Stimulated activated CD4-positive, alpha-beta T cell treated with anti-CD3 and anti-CD28 coated beads, Interleukin-1b, Interleukin-23, amount 100 ng/mL, for 24 hours (primary cell): ENCODE results near the gene GAA.
A peak's percentile ranks its signal among the peaks of the same experiment; 100 is the strongest.
"Not testable (repeated sequence)": the region's sequence is repeated elsewhere in the genome, so short reads cannot be mapped to it uniquely, and the experiment has no call there.

Experiments
- DNase-seq, 4 experiments: peaks; one replicate each; pipeline ENCODE4 v3.0.0-alpha.2; 2020; ENCODE audit warnings: low read depth in 4 of 4, low spot score in 1 of 4

GAA gene

DNA sequence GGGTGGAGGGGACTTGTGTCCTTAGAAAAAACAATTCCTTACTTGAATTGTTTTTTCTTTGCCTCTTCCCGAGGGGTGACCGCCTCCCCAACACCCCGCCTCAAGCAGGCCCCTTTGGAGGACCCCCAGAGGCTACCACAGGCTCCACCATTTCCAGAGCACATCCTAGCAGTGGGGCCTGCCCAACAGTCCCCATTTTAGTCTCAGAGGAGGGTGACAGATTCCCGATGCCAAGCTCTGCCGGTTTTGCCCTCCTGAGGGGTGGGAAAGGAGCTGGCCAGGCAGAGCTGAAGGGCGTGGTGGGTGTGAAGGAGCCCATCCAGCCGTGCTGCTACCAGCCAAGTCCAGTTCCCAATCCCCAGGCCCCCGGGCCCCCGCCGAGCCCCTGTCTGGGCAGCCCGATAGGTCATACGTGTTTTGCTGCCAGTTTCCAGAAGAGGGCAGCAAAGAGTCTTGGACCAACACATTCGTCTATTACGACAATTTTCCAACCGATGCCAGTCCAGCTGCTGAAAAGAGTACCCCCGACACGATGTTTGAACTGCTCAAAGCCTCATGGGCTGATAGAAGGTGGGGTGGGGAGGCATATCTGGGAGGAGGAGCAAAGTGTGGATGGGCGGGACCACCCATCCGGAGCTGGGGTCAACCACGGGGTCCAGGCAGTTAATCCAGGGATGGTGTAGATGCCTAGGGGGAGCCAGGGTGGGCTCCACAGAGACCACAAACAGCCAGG is 18.8 kb upstream of the GAA start:
- peak in 2 of 4 experiments; percentile 25 to 48 for DNase-seq

DNA sequence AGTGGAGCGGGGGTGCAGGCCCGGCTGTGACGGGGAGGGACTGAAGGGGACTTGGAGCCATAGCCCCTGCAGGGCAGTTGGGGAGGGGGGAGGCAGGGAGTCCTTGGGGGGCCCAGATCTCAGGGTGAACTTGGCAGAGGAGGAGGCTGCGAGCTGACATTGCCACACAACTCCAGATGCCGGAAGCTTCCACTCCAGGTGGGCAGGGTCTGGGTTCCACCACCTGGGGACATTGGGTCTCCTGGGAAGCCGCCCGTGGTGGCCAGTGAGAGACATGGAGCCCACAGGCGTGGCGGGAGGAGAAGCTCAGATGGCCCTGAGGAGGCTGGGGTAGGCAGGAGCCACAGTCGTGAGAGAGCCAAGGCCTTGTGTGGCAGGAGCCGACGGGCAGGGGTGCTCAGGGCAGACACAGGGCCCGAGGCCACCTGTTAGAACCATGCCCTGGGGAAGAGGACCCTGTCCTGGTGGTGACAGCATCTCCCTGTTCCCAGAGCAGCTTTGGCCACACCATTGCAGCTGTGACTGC is 18.2 kb upstream of the GAA start:
- no peak for DNase-seq

DNA sequence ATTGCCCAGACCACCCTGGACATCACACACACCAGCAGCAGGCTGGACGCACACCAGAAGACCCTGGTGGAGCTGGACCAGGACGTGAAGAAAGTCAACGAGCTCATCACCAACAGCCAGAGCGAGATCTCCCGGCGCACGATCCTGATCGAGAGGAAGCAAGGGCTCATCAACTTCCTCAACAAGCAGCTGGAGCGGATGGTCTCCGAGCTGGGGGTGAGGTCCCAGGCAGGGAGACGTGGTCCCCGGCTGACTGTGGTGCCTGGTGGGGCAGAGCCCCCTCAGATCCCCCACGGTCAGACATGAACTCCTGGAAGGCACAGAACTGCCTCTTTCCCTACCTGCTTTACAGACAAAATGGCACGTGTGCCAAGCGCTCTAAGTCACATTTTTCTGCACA is 16.6 kb upstream of the GAA start:
- no peak for DNase-seq

DNA sequence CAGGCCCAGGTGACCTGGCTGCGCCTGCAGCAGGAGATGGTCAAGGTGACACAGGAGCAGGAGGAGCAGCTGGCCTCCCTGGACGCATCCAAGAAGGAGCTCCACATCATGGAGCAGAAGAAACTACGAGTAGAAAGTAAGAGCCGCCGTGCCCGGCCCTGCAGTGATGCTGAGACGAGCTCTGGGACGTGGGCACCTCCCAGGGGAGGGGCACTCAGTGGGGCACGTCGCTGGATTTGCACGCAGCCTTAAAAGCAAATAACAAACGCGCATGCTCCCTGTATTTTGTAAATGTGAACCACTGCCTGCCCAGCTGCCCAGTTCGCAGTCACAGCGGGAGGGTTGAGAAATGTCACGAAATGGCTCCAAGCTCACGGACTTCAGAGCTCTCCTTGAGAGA is 15.3 kb upstream of the GAA start:
- no peak for DNase-seq

DNA sequence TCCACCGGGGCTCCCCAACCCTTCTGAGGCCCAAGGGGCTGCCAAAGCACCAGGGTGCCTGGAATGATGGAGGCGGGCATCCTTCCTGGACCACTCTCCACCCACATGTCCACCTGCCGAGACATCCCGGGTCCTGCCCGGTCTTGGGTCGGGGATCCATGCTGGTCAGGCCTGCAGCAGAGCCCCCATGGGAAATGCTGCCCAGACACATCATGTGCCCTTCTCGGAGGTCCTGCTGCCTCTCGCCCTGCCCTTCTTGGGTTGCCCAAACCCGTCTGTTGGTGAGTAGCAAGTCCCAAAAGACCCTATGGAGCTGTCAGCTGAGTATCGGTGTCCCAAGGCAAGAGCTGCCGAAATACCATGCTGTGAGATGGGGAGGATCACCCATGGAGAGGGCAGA is 14.8 kb upstream of the GAA start:
- no peak for DNase-seq

DNA sequence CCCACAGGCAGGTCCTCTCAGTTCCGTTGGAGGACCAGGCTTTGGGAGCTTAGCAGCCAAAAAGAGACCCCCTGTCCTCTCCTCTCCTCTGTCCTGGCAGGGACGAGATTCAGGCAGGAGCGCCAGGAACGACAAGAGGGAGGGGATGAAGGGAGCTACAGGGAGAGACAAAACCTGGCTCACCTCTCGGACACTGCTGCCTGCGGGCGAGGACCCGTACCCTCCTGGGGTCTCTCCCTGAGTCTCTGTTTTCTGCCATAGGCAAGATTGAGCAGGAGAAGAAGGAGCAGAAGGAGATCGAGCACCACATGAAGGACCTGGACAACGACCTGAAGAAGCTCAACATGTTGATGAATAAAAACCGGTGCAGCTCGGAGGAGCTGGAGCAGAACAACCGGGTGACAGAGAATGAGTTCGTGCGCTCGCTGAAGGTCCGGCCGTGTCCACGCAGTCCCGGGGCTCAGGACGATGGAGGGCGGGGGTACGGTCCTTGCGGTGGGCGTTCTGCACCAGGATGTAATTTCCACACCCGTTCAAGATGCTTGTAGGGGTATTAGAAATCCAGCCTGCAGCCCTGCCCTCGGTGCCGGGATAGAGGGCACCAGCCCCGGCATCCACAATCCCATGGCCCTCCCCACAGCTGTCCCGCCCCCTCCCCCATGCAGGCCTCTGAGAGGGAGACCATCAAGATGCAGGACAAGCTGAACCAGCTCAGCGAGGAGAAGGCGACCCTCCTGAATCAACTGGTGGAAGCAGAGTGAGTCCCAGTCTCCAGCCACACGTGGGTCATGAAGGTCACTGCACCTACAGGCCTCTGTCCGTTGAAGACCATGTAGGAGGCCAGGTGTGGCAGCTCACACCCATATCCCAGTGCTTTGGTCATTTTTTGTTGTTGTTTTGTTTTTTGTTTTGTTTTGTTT is 13.8 kb upstream of the GAA start:
- no peak for DNase-seq

DNA sequence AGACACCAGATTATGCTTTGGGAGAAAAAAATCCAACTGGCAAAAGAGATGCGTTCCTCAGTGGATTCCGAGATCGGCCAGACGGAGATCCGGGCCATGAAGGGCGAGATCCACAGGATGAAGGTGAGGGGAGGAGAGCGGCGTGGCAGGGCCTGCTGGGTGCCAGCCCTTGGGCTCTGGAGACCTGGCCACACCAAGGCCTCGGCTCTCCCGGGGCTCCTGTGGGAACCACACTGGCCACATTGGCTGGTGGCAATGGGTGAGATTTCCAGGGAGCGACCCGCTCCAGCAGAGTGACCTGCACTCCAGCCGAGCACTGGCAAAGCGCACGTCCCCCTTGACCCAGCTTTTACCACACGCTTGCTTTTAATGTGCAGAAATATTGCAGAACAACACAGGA is 11.6 kb upstream of the GAA start:
- DNase-seq, result no peak

DNA sequence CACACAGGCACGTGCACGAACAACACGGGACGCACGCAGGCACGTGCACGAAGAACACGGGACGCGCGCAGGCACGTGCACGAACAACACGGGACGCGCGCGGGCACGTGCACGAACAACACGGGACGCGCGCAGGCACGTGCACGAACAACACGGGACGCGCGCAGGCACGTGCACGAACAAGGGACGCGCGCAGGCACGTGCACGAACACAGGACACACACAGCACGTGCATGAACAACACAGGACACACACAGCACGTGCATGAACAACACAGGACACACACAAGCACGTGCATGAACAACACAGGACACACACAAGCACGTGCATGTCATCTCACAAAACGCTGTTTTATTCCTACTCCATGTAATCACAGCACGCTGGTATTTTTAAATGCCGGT is 11.2 kb upstream of the GAA start:
- DNase-seq, result not testable (repeated sequence)

DNA sequence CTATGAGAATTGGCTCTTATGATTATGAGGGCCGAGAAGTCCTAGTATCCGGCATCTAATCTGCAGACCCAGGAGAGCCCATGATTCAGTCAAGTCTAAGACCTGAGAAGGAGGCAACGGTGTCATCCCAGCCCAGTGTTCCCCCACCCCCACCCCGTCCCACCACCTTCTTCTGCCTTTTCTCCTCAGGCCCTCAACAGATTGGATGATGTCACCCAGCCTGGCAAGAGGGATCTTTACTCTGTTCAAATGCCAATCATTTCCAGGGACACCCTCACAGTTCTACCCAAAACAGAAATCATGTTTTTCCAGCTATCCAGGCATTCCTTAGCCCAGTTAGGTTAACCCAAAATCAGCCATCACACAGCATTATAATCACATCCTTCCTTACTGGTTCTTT is 10.0 kb upstream of the GAA start:
- no peak for DNase-seq

DNA sequence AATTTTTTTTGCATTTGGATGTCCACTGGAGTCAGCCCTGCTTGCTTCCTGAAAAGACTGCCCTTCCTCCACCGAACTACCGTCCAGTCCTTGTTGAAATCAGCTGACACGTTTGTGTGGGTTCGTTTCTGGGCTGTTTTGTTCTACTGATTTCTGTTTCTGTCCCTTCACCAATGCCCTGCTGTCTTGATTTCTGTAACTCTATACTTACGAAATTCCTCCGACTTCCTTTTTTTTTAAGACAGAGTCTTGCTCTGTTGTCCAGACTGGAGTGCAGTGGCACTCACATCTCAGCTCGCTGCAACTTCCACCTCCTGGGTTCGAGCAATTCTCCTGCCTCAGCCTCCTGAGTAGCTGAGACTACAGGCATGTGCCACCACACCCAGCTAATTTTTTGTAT is 8.4 kb upstream of the GAA start:
- no peak for DNase-seq

DNA sequence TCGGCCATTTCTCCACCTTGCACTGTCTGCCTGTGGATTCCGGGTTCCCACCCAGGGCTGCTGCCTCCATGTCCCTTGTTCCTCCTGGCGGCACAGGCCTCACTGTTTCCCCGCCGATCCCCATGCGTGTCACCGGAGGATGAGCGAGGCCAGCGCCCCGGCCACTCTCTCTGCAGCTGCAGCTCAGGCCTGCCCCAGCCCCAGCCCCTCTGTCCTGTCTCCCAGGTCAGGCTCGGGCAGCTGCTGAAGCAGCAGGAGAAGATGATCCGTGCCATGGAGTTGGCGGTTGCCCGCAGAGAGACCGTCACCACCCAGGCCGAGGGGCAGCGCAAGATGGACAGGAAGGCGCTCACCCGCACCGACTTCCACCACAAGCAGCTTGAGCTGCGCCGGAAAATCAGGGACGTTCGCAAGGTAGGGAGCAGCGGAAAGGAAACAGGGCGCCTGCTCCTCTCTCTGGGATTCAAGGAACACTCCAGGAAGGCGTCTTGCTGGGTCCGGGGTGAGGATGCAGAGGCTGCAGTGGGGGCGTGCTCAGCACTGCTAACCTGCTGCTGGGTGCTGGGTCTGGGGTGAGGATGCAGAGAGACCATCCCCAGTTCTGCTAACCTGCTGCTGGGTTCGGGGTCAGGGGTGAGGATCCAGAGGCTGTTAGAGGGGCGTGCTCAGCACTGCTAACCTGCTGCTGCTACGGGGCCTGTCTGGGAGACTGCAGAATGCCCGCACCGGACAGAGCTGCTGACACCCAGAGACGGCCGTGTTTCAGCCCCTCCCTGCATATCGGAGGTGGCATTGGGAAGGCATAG is 6.1 kb upstream of the GAA start:
- no peak for DNase-seq

DNA sequence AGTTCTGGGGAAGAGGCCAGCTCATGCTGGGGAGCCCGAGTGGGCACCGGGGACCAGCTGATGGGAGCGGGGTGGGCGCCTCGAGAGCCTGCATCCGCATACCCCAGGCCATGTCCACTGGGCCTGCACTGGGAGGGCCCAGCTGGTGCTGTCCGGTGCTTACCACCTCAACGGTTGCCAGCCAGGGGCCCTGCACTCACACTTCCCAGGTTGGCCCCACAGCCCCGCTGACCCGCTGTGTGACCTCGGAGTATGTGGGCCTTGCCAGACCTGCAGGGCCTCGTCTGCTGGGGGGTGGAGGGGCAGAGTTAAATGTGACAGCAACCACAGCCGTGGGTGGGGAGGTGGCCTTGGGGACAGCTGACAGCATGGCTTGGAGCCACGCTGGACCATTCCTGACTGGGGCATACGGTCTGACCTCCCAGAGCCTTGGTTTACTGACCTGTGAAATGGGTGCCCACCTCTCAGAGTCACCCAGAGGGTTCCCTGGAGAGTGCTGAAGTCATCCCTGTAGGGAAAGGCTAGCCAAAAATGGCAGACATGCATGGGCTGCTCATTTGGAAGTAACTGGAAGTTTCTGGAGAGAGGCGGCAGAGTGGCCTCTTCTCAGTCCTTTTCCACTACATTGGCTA is 5.4 kb upstream of the GAA start:
- DNase-seq, result no peak

DNA sequence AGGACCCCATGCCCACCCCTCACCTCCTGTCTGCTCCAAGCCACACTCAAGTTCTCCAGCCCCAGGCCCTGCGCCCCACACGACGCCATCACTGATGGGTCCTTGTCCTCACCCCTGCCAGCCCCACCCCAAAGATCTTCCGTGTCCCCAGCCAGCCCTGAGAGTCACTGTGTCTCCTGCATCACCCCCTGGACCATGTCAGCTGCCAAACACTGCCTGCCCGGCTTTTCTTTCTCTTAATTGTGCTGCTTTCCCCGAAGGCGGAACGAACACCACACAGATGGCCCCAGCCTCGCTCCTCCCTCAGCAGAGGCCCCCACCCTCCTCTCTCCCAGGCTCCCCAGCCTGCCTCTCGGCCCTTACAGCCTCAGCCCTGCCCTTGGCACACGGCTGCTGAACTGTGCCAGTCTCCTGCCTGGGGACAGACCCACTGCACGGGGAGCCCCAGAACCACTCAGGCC is 4.8 kb upstream of the GAA start:
- DNase-seq, result no peak

DNA sequence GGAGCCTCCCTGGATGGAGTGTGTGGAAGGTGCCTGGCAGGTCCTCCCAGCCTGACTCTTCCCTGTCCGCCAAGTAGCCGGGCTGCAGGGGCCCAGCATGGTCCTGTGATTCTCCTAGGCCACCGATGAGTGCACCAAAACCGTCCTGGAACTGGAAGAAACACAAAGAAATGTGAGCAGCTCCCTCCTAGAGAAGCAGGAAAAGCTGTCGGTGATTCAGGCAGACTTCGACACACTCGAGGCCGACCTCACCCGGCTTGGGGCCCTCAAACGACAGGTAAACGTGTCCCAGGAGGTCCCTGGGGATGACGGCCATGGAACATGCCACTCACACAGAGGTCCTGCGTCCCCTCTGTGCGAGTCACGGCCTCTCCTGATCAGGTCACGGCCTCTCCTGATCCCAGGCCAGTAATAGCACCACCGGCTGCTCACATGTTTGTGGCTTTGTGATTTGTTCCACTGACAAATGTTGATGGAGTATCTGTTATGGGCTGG is 4.2 kb upstream of the GAA start:
- DNase-seq, result no peak

DNA sequence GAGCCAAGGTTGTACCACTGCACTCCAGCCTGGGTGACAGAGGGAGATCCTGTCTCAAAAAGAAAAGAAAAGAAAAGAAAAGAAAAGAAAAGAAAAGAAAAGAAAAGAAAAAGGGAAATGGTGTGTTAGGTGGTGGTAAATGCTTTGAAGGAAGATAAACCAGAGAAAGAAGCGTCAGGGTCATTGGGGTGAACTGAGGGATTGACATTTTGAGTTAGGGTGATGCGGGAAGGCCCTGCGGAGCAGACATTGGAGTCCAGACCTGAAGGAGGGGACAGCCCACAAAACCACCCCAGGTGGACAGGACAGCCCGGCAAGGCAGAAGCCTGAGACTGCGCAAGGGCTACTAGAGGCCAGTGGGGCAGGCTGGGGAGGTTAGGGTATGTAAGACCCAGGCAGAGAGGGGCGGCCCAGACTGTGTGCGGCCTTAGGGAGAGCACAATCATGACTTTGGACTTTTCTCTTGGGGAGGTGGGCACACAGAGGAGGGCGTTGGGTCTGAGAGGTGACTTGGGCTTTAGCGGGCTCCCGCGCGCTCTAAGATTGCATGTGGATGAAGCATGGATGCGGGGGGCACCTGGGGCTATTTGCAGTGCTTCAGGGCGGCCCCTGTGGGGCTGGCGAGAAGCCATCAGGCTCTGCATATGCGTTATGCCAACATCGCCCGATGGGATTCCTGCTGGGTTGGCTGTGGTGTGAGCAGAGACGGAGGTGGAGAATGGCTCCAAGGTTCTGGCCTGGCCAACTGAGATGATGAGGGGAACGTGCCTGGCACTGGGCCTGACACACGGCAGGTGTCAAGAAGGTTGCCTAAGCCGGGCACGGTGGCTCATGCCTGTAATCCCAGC is 3.3 kb upstream of the GAA start:
- DNase-seq, result no peak

DNA sequence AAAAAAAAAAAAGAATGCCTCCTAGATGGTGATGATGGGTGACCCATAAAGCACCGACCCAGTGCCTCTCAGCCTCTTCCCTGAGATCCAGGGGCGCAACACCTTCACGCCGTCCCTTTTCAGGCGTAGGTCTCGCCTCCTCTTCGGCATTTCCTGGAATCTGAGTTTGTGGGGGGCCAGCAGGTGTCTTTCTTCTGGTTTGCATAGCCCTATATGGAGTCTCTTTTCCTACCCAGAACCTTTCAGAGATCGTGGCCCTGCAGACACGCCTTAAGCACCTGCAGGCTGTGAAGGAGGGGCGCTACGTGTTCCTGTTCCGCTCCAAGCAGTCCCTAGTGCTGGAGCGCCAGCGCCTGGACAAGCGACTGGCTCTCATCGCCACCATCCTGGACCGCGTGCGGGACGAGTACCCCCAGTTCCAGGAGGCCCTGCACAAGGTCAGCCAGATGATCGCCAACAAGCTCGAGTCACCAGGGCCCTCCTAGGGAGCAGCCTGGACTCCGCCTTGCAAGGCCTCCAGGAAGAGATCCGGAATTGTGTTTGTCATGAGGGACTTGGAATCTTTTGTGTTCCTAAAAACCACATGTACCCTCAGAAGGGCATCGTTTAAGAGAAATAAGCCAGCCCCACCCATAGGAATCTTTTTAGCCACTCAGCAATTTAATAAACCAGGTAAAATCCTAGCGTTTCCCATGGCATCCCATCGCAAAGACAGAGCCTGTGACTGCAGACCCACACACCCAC is 1.9 kb upstream of the GAA start:
- no peak for DNase-seq

DNA sequence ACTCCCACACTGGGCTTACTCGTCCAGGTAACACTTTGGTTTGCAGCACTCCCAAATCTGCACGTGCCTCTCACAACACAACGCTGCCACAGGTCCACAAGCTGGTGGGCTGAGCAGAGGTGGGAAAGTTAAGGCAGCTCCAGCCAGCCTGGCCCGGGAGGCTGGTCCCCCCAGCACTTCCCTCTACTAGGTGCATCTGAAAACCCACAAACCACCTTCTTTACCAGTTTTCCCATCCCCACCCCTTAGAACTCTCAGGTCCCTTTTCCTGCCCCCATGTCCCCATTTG is 1.4 kb upstream of the GAA start:
- no peak for DNase-seq

DNA sequence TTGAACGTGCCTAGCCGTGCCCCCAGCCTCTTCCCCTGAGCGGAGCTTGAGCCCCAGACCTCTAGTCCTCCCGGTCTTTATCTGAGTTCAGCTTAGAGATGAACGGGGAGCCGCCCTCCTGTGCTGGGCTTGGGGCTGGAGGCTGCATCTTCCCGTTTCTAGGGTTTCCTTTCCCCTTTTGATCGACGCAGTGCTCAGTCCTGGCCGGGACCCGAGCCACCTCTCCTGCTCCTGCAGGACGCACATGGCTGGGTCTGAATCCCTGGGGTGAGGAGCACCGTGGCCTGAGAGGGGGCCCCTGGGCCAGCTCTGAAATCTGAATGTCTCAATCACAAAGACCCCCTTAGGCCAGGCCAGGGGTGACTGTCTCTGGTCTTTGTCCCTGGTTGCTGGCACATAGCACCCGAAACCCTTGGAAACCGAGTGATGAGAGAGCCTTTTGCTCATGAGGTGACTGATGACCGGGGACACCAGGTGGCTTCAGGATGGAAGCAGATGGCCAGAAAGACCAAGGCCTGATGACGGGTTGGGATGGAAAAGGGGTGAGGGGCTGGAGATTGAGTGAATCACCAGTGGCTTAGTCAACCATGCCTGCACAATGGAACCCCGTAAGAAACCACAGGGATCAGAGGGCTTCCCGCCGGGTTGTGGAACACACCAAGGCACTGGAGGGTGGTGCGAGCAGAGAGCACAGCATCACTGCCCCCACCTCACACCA is 724 bp downstream of the GAA start:
- DNase-seq, result peak in 1 of 4 experiments; percentile 7
